ENCODE results near the gene GALNT9. TPM values are rescaled to one million over a fixed set of nuclear protein-coding genes. Genes with fewer than 3 reads are reported as not detected.
"Not testable (repeated sequence)": the region's sequence is repeated elsewhere in the genome, so short reads cannot be mapped to it uniquely, and the experiment has no call there.

GALNT9 gene
- total and polyA plus RNA-seq, 3 experiments from 2014 or later, result 0.18 TPM; not detected in 2

DNA sequence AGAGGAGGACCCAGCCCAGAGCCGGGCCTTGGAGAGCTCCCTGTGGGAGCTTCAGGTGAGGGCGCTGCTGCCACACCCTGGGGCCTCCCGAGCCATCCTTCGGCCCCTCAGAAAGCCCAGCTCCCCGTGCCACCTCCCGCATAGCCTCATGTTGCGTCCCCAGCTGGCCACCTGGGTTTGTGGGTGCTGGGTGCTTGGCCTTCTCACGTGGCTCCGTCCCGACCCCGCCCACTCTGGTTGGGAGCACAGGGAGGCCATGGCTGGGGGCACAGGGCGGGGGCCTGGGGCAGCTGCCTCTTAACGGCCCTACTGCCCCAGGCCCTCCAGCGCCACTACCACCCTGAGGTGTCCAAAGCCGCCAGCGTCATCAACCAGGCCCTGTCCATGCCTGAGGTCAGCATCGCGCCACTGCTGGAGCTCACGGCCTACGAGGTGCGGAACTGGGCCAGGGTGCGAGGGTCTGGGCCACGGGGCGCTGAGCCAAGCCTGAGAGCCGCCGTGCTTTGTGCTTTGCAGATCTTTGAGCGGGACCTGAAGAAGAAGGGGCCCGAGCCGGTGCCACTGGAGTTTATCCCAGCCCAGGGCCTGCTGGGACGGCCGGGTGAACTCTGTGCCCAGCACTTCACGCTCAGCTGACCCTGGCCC lies 177.5 kb downstream of the GALNT9 start:
- Mint-ChIP-seq H3K9me3 (no peaks in the 10 kb centered on the region), H3K27me3 (no peaks in the 10 kb centered on the region), H3K4me1 (peaks cover 0 to 5% (median 0%) of the 10 kb centered on the region in 3 donors), H3K4me3 (no peak overlapping the region), H3K27ac (no peak overlapping the region), H3K36me3 (peaks cover 0 to 10% (median 0%) of the 10 kb centered on the region in 3 donors)
- ChIA-PET CTCF (no interaction called here), POLR2A (no interaction called here)
- peak in 1 of 5 donors; percentile 44 for DNase-seq
- no peaks in the 10 kb centered on the region for H3K27me3 ChIP-seq (ENCODE audit: insufficient read depth, low read length, poor library complexity, severe bottlenecking)
- no peak overlapping the region for H3K4me3 ChIP-seq (ENCODE audit: low read length)
- peaks cover 10% of the 10 kb centered on the region for H3K36me3 ChIP-seq (ENCODE audit: insufficient read depth, low read length)
- H3K9me3 ChIP-seq (ENCODE audit: low read length), result no peaks in the 10 kb centered on the region
- H3K4me1 ChIP-seq (ENCODE audit: insufficient read depth, low read length), result no peaks in the 10 kb centered on the region
- H3K27ac ChIP-seq (ENCODE audit: low read depth, low read length), result no peak overlapping the region

DNA sequence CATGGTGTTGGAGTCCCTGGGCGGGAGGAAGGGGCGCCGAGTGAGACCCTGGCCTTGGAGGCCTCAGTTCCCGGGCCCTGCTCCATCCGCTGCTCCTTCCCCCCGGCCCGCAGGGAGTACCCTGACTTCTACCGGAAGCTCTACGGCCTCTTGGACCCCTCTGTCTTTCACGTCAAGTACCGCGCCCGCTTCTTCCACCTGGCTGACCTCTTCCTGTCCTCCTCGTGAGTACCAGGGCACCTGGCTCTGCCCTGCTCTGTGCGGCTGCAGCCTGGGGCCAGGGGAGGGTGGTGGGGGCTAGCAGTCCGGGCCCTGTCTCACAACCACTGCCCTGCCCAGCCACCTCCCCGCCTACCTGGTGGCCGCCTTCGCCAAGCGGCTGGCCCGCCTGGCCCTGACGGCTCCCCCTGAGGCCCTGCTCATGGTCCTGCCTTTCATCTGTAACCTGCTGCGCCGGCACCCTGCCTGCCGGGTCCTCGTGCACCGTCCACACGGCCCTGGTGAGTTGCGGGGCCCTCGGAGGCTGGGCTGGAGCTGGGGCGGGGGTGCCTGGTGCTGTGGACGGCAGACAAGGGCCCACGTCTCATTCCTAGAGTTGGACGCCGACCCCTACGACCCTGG lies 178.1 kb downstream of the GALNT9 start:
- peaks cover 0 to 17% (median 0%) of the 10 kb centered on the region in 3 donors for H3K36me3 Mint-ChIP-seq

GRCh38 chr12:132150780-132151144 lies 178.6 kb downstream of the GALNT9 start:
- Histone ChIP-seq H3K4me3 (ENCODE audit: low read length) (no peak overlapping the region), H3K9me3 (ENCODE audit: low read length) (no peaks in the 10 kb centered on the region), H3K36me3 (ENCODE audit: insufficient read depth, low read length) (no peaks in the 10 kb centered on the region), H3K4me1 (ENCODE audit: insufficient read depth, low read length) (peaks cover under 1% of the 10 kb centered on the region), H3K27me3 (ENCODE audit: insufficient read depth, low read length, poor library complexity, severe bottlenecking) (no peaks in the 10 kb centered on the region), H3K27ac (ENCODE audit: low read depth, low read length) (no peak overlapping the region)
- no peaks in the 10 kb centered on the region for H3K27me3 Mint-ChIP-seq
- H3K4me1 Mint-ChIP-seq, result peaks cover 7 to 16% (median 8%) of the 10 kb centered on the region in 3 donors
- H3K36me3 Mint-ChIP-seq, result peaks cover 0 to 22% (median 0%) of the 10 kb centered on the region in 3 donors
- no peak overlapping the region for H3K27ac Mint-ChIP-seq
- DNase-seq, result peak in 1 of 5 donors; percentile 47
- no peak overlapping the region for H3K4me3 Mint-ChIP-seq
- POLR2A ChIA-PET, result no interaction called here
- CTCF ChIA-PET, result no interaction called here
- H3K9me3 Mint-ChIP-seq, result no peaks in the 10 kb centered on the region

More for the DNA sequence above, 178.1 kb downstream of the GALNT9 start:
- no peaks in the 10 kb centered on the region for H3K4me1 ChIP-seq (ENCODE audit: insufficient read depth, low read length)
- H3K9me3 Mint-ChIP-seq, result no peaks in the 10 kb centered on the region
- peak in 1 of 5 donors; percentile 49 for DNase-seq
- ChIA-PET POLR2A (no interaction called here), CTCF (no interaction called here)
- H3K27ac ChIP-seq (ENCODE audit: low read depth, low read length), result no peak overlapping the region
- peak overlapping the region in 1 of 8 donors; percentile 10 for H3K27ac Mint-ChIP-seq
- no peaks in the 10 kb centered on the region for H3K9me3 ChIP-seq (ENCODE audit: low read length)
- no peak overlapping the region for H3K4me3 Mint-ChIP-seq
- H3K27me3 ChIP-seq (ENCODE audit: insufficient read depth, low read length, poor library complexity, severe bottlenecking), result no peaks in the 10 kb centered on the region
- peaks cover 4% of the 10 kb centered on the region for H3K36me3 ChIP-seq (ENCODE audit: insufficient read depth, low read length)
- no peak overlapping the region for H3K4me3 ChIP-seq (ENCODE audit: low read length)
- no peaks in the 10 kb centered on the region for H3K27me3 Mint-ChIP-seq
- H3K4me1 Mint-ChIP-seq, result peaks cover 2 to 11% (median 5%) of the 10 kb centered on the region in 3 donors

GRCh38 chr12:132149526-132149925 lies 179.9 kb downstream of the GALNT9 start:
- CTCF ChIA-PET; POLR2A ChIA-PET; H3K9me3 Mint-ChIP-seq; H3K27me3 Mint-ChIP-seq; H3K4me3 ChIP-seq (ENCODE audit: low read length); H3K36me3 ChIP-seq (ENCODE audit: insufficient read depth, low read length); H3K27me3 ChIP-seq (ENCODE audit: insufficient read depth, low read length, poor library complexity, severe bottlenecking); H3K4me3 Mint-ChIP-seq; H3K27ac Mint-ChIP-seq; H3K27ac ChIP-seq (ENCODE audit: low read depth, low read length); H3K9me3 ChIP-seq (ENCODE audit: low read length): not testable (repeated sequence)
- H3K36me3 Mint-ChIP-seq, result peaks cover 0 to 26% (median 0%) of the 10 kb centered on the region in 3 donors
- H3K4me1 Mint-ChIP-seq, result peaks cover 17 to 28% (median 19%) of the 10 kb centered on the region in 3 donors
- H3K4me1 ChIP-seq (ENCODE audit: insufficient read depth, low read length), result peaks cover 11% of the 10 kb centered on the region
- peak in 1 of 5 donors; percentile 4 for DNase-seq

GRCh38 chr12:132148368-132149045 lies 180.9 kb downstream of the GALNT9 start:
- no peak overlapping the region for H3K4me3 ChIP-seq (ENCODE audit: low read length)
- Mint-ChIP-seq H3K27me3 (peaks cover 0 to 2% of the 10 kb centered on the region in 2 donors), H3K4me3 (no peak overlapping the region), H3K36me3 (peaks cover 0 to 28% (median 0%) of the 10 kb centered on the region in 3 donors), H3K4me1 (peaks cover 19 to 27% (median 19%) of the 10 kb centered on the region in 3 donors), H3K9me3 (no peaks in the 10 kb centered on the region), H3K27ac (no peak overlapping the region)
- ChIA-PET POLR2A (no interaction called here), CTCF (no interaction called here)
- H3K36me3 ChIP-seq (ENCODE audit: insufficient read depth, low read length), result no peaks in the 10 kb centered on the region
- peak in 1 of 5 donors; percentile 48 for DNase-seq
- H3K9me3 ChIP-seq (ENCODE audit: low read length), result no peaks in the 10 kb centered on the region
- no peaks in the 10 kb centered on the region for H3K27me3 ChIP-seq (ENCODE audit: insufficient read depth, low read length, poor library complexity, severe bottlenecking)
- peaks cover 11% of the 10 kb centered on the region for H3K4me1 ChIP-seq (ENCODE audit: insufficient read depth, low read length)
- no peak overlapping the region for H3K27ac ChIP-seq (ENCODE audit: low read depth, low read length)

GRCh38 chr12:132147423-132148367 lies 181.7 kb downstream of the GALNT9 start:
- no peak overlapping the region for H3K4me3 ChIP-seq (ENCODE audit: low read length)
- H3K4me1 Mint-ChIP-seq, result peaks cover 23 to 34% (median 26%) of the 10 kb centered on the region in 3 donors
- H3K27ac ChIP-seq (ENCODE audit: low read depth, low read length), result no peak overlapping the region
- no peaks in the 10 kb centered on the region for H3K27me3 ChIP-seq (ENCODE audit: insufficient read depth, low read length, poor library complexity, severe bottlenecking)
- no peaks in the 10 kb centered on the region for H3K9me3 Mint-ChIP-seq
- H3K9me3 ChIP-seq (ENCODE audit: low read length), result no peaks in the 10 kb centered on the region
- ChIA-PET POLR2A (no interaction called here), CTCF (no interaction called here)
- no peak for DNase-seq
- peak overlapping the region in 1 of 8 donors; percentile 91 for H3K27ac Mint-ChIP-seq
- no peaks in the 10 kb centered on the region for H3K36me3 ChIP-seq (ENCODE audit: insufficient read depth, low read length)
- H3K4me1 ChIP-seq (ENCODE audit: insufficient read depth, low read length), result peaks cover 18% of the 10 kb centered on the region
- H3K27me3 Mint-ChIP-seq, result peaks cover 0 to 4% of the 10 kb centered on the region in 2 donors
- no peak overlapping the region for H3K4me3 Mint-ChIP-seq
- H3K36me3 Mint-ChIP-seq, result peaks cover 0 to 34% (median 0%) of the 10 kb centered on the region in 3 donors

GRCh38 chr12:132146772-132147422 lies 182.5 kb downstream of the GALNT9 start:
- Mint-ChIP-seq H3K27me3 (peaks cover 0 to 4% of the 10 kb centered on the region in 2 donors), H3K4me3 (peak overlapping the region; percentile 10 to 96 (median 73)), H3K9me3 (no peaks in the 10 kb centered on the region), H3K4me1 (peaks cover 23 to 40% (median 30%) of the 10 kb centered on the region in 3 donors), H3K27ac (peak overlapping the region in 5 of 8 donors; percentile 60 to 91 (median 90)), H3K36me3 (peaks cover 0 to 37% (median 0%) of the 10 kb centered on the region in 3 donors)
- H3K9me3 ChIP-seq (ENCODE audit: low read length), result no peaks in the 10 kb centered on the region
- DNase-seq, result no peak
- no peaks in the 10 kb centered on the region for H3K27me3 ChIP-seq (ENCODE audit: insufficient read depth, low read length, poor library complexity, severe bottlenecking)
- peaks cover 21% of the 10 kb centered on the region for H3K4me1 ChIP-seq (ENCODE audit: insufficient read depth, low read length)
- peaks cover 4% of the 10 kb centered on the region for H3K36me3 ChIP-seq (ENCODE audit: insufficient read depth, low read length)
- H3K27ac ChIP-seq (ENCODE audit: low read depth, low read length), result no peak overlapping the region
- ChIA-PET POLR2A (no interaction called here), CTCF (no interaction called here)
- no peak overlapping the region for H3K4me3 ChIP-seq (ENCODE audit: low read length)
